ENCODE data around the gene VIPAS39. TPM values are rescaled to one million over a fixed set of nuclear protein-coding genes. Genes with fewer than 3 reads are reported as not detected.

Gene VIPAS39
- total and polyA plus RNA-seq, 9 of the 15 experiments (the other 6 are each of a cell fraction or from before 2014, with no cell fraction given) = 5.7 to 25.6 (median 9.9) TPM

DNA sequence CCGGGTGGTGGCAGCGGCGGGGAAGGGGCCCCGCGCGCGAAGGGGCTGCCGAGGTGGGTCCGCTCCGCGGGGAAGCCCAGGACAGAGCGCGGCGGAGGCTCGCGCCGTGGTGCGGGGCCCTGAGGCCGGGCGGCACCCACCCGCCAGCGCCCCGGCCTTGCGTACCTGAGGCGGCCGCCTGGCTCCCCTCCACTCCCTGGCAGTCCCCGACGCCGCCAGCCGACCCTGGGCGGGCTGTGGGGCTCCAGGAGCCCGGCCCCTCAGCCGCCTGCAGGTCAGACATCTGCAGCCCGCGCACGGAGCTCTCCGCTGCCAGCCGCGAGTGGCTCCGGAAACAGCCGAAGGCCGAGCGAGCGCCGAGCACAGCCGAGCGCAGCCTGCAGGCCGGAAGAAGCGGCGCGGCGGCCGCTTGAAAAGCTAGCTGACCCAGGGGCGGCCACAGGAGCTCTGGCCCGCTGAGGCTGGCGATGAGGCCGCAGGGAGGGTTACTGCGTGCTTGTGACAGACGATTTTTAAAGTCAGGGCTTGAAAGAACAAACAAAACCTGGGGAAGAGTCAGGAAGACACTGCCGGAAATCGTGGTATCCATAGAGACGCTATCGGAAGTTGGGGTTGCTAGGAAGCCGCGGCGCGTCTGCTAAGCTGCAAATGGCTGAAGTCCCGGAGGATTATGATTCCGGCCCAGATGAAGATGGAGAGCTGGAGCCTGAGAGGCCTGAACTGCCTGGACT, 80.5 kb downstream of the VIPAS39 start, which contains the start of the genes SAMD15 and TMED8 (continued):
- TF ChIP-seq, protein P1, sequence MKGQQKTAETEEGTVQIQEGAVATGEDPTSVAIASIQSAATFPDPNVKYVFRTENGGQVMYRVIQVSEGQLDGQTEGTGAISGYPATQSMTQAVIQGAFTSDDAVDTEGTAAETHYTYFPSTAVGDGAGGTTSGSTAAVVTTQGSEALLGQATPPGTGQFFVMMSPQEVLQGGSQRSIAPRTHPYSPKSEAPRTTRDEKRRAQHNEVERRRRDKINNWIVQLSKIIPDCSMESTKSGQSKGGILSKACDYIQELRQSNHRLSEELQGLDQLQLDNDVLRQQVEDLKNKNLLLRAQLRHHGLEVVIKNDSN (CRISPR knock-in tag; IDR thresholded peaks at IDR 0.05) = no peak
- TF ChIP-seq SUPT5H (IDR thresholded peaks at IDR 0.05) (0 out of 2 replicates have a peak, but pooled peaks have one; percentile 28), TEAD2 (tag; IDR thresholded peaks at IDR 0.05) (no peak), ZNF830 (CRISPR knock-in tag; IDR thresholded peaks at IDR 0.05) (no peak), SMARCC2 (IDR thresholded peaks at IDR 0.05; ENCODE audit: low read depth) (no peak), MED1 (CRISPR knock-in tag; IDR thresholded peaks at IDR 0.05; ENCODE audit: borderline replicate concordance) (no peak), ZBTB1 (CRISPR knock-in tag; IDR thresholded peaks at IDR 0.05; ENCODE audit: borderline replicate concordance, low read depth) (no peak), PHF8 (IDR thresholded peaks at IDR 0.05; ENCODE audit: borderline replicate concordance, low read length) (peak; percentile 66; the same call in 1 of the 2 replicates), RB1 (IDR thresholded peaks at IDR 0.05; ENCODE audit: low read depth) (no peak), ZNF384 (IDR thresholded peaks at IDR 0.05; ENCODE audit: low read depth, low read length) (no peak), RBM25 (IDR thresholded peaks at IDR 0.05; ENCODE audit: low read depth, low read length, severe bottlenecking) (no peak), MCM7 (IDR thresholded peaks at IDR 0.05) (no peak)
- TF ChIP-seq, protein P2, sequence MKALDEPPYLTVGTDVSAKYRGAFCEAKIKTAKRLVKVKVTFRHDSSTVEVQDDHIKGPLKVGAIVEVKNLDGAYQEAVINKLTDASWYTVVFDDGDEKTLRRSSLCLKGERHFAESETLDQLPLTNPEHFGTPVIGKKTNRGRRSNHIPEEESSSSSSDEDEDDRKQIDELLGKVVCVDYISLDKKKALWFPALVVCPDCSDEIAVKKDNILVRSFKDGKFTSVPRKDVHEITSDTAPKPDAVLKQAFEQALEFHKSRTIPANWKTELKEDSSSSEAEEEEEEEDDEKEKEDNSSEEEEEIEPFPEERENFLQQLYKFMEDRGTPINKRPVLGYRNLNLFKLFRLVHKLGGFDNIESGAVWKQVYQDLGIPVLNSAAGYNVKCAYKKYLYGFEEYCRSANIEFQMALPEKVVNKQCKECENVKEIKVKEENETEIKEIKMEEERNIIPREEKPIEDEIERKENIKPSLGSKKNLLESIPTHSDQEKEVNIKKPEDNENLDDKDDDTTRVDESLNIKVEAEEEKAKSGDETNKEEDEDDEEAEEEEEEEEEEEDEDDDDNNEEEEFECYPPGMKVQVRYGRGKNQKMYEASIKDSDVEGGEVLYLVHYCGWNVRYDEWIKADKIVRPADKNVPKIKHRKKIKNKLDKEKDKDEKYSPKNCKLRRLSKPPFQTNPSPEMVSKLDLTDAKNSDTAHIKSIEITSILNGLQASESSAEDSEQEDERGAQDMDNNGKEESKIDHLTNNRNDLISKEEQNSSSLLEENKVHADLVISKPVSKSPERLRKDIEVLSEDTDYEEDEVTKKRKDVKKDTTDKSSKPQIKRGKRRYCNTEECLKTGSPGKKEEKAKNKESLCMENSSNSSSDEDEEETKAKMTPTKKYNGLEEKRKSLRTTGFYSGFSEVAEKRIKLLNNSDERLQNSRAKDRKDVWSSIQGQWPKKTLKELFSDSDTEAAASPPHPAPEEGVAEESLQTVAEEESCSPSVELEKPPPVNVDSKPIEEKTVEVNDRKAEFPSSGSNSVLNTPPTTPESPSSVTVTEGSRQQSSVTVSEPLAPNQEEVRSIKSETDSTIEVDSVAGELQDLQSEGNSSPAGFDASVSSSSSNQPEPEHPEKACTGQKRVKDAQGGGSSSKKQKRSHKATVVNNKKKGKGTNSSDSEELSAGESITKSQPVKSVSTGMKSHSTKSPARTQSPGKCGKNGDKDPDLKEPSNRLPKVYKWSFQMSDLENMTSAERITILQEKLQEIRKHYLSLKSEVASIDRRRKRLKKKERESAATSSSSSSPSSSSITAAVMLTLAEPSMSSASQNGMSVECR (CRISPR knock-in tag; IDR thresholded peaks at IDR 0.05) = no peak; the same call in 1 of the 2 replicates
- TF ChIP-seq, protein P3, sequence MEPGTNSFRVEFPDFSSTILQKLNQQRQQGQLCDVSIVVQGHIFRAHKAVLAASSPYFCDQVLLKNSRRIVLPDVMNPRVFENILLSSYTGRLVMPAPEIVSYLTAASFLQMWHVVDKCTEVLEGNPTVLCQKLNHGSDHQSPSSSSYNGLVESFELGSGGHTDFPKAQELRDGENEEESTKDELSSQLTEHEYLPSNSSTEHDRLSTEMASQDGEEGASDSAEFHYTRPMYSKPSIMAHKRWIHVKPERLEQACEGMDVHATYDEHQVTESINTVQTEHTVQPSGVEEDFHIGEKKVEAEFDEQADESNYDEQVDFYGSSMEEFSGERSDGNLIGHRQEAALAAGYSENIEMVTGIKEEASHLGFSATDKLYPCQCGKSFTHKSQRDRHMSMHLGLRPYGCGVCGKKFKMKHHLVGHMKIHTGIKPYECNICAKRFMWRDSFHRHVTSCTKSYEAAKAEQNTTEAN (CRISPR knock-in tag; IDR thresholded peaks at IDR 0.05) = no peak
- TF ChIP-seq, protein P4, sequence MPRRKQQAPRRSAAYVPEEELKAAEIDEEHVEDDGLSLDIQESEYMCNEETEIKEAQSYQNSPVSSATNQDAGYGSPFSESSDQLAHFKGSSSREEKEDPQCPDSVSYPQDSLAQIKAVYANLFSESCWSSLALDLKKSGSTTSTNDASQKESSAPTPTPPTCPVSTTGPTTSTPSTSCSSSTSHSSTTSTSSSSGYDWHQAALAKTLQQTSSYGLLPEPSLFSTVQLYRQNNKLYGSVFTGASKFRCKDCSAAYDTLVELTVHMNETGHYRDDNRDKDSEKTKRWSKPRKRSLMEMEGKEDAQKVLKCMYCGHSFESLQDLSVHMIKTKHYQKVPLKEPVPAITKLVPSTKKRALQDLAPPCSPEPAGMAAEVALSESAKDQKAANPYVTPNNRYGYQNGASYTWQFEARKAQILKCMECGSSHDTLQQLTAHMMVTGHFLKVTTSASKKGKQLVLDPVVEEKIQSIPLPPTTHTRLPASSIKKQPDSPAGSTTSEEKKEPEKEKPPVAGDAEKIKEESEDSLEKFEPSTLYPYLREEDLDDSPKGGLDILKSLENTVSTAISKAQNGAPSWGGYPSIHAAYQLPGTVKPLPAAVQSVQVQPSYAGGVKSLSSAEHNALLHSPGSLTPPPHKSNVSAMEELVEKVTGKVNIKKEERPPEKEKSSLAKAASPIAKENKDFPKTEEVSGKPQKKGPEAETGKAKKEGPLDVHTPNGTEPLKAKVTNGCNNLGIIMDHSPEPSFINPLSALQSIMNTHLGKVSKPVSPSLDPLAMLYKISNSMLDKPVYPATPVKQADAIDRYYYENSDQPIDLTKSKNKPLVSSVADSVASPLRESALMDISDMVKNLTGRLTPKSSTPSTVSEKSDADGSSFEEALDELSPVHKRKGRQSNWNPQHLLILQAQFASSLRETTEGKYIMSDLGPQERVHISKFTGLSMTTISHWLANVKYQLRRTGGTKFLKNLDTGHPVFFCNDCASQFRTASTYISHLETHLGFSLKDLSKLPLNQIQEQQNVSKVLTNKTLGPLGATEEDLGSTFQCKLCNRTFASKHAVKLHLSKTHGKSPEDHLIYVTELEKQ (CRISPR knock-in tag; IDR thresholded peaks at IDR 0.05) = no peak
- TF ChIP-seq, protein P5, sequence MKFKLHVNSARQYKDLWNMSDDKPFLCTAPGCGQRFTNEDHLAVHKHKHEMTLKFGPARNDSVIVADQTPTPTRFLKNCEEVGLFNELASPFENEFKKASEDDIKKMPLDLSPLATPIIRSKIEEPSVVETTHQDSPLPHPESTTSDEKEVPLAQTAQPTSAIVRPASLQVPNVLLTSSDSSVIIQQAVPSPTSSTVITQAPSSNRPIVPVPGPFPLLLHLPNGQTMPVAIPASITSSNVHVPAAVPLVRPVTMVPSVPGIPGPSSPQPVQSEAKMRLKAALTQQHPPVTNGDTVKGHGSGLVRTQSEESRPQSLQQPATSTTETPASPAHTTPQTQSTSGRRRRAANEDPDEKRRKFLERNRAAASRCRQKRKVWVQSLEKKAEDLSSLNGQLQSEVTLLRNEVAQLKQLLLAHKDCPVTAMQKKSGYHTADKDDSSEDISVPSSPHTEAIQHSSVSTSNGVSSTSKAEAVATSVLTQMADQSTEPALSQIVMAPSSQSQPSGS (CRISPR knock-in tag; IDR thresholded peaks at IDR 0.05) = no peak
